Sigmoid colon (tissue), 4 donors: ENCODE data around the gene CUEDC1.
A peak's percentile ranks its signal among the peaks of the same experiment; 100 is the strongest.

Experiments
- POLR2A ChIP-seq, 2 donors: fragments of 450-650 bp; IDR thresholded peaks; one replicate each; pipeline ENCODE4 v1.6.1; 2016; ENCODE audit warnings: antibody characterized with exemption in 2 of 2, mild to moderate bottlenecking in 2 of 2, moderate library complexity in 2 of 2
- POLR2AphosphoS5 ChIP-seq, 4 donors: sonication (generic); formaldehyde crosslinking; IDR thresholded peaks; one replicate each; pipeline ENCODE4 v1.6.1; 2017; ENCODE audit warnings: antibody characterized with exemption in 4 of 4
- TF ChIP-seq, protein P1 (sequence below), 4 experiments: fragments of 450-650 bp in 3 of 4; fragments of 200-600 bp in 1 of 4; IDR thresholded peaks; one replicate each; pipeline ENCODE4 v1.5.1; 2016 to 2019; ENCODE audit warnings: antibody characterized with exemption in 4 of 4, mild to moderate bottlenecking in 3 of 4, moderate library complexity in 2 of 4

- TF ChIP-seq POLR2AphosphoS5 (IDR thresholded peaks at IDR 0.05) (peak in 1 of 4 donors; percentile 14), POLR2A (IDR thresholded peaks at IDR 0.05) (no peak)
- TF ChIP-seq, protein P1, sequence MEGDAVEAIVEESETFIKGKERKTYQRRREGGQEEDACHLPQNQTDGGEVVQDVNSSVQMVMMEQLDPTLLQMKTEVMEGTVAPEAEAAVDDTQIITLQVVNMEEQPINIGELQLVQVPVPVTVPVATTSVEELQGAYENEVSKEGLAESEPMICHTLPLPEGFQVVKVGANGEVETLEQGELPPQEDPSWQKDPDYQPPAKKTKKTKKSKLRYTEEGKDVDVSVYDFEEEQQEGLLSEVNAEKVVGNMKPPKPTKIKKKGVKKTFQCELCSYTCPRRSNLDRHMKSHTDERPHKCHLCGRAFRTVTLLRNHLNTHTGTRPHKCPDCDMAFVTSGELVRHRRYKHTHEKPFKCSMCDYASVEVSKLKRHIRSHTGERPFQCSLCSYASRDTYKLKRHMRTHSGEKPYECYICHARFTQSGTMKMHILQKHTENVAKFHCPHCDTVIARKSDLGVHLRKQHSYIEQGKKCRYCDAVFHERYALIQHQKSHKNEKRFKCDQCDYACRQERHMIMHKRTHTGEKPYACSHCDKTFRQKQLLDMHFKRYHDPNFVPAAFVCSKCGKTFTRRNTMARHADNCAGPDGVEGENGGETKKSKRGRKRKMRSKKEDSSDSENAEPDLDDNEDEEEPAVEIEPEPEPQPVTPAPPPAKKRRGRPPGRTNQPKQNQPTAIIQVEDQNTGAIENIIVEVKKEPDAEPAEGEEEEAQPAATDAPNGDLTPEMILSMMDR (IDR thresholded peaks at IDR 0.05), result peak; percentile 53 to 79 (median 70)
Measured at GRCh38 chr17:57999496-58000017, 44.3 kb upstream of the CUEDC1 start.
